Measurements from ENCODE around the gene CCDC12. TPM values are rescaled to one million over a fixed set of nuclear protein-coding genes. Genes with fewer than 3 reads are reported as not detected.
"Not testable (repeated sequence)": the region's sequence is repeated elsewhere in the genome, so short reads cannot be mapped to it uniquely, and the experiment has no call there.

The CCDC12 gene
- total RNA-seq, 4 donors from 2014 or later, result 43.2 to 60.6 (median 51.8) TPM

DNA sequence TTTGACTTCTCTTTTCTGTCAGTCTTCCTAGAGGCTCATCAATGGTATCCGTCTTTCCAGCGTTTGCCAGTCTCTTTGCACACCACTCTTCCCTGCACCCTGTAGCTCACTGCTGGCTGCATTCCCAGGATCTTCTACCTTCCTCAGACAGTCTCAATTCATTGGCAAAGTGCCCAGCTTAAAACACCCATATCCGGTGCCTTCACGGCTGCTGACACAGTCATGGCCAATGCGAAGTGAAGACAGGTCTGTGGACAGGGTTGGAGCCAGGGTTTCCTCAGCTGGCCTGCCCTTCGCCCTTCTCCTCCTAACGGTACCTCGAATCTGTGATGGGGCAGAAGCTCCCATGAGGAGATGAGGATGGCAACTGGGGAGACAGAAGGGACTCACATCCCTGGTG, 62.9 kb downstream of the CCDC12 start:
- WGBS, 2 donors, result 25 to 32% methylated on average over 8 of the region's 8 CpGs
- Histone ChIP-seq H3K36me3 (peaks cover 4 to 6% of the 10 kb centered on the region in 2 donors), H3K27me3 (no peaks in the 10 kb centered on the region)

GRCh38 chr3:46912986-46913385, 63.6 kb downstream of the CCDC12 start:
- 79 to 97% methylated on average over 3 of the region's 3 CpGs for WGBS, 2 donors
- peaks cover 4 to 6% of the 10 kb centered on the region in 2 donors for H3K36me3 ChIP-seq
- peaks cover 12 to 30% of the 10 kb centered on the region in 2 donors for H3K4me1 ChIP-seq
- no peak overlapping the region for H3K27ac ChIP-seq
- intact Hi-C loops (cut with DNase I), result no loop called here
- H3K4me3 ChIP-seq (replicated peaks in 1 of 3), result no peak overlapping the region
- H3K9me3 ChIP-seq, result no peaks in the 10 kb centered on the region
- no peak for DNase-seq
- TF ChIP-seq CTCF (IDR thresholded peaks at IDR 0.05) (no peak), POLR2A (IDR thresholded peaks at IDR 0.05) (no peak)
- no peaks in the 10 kb centered on the region for H3K27me3 ChIP-seq

More for the DNA sequence above, 62.9 kb downstream of the CCDC12 start:
- TF ChIP-seq POLR2A (IDR thresholded peaks at IDR 0.05), result no peak
- no peak for TF ChIP-seq CTCF (IDR thresholded peaks at IDR 0.05)
- H3K27ac ChIP-seq, result peak overlapping the region in 1 of 3 donors; percentile 39
- intact Hi-C loops (cut with DNase I), result no loop called here
- no peaks in the 10 kb centered on the region for H3K9me3 ChIP-seq
- no peak overlapping the region for H3K4me3 ChIP-seq (replicated peaks in 1 of 3)
- peaks cover 7 to 24% of the 10 kb centered on the region in 2 donors for H3K4me1 ChIP-seq
- DNase-seq, result peak; percentile 84 to 86

GRCh38 chr3:46910914-46911313, 65.6 kb downstream of the CCDC12 start:
- H3K4me3 ChIP-seq (replicated peaks in 1 of 3); H3K9me3 ChIP-seq; H3K36me3 ChIP-seq; H3K27me3 ChIP-seq; intact Hi-C loops (cut with DNase I); H3K27ac ChIP-seq: not testable (repeated sequence)
- 91 to 95% methylated on average over 10 of the region's 10 CpGs for WGBS, 2 donors
- DNase-seq, result peak in 1 of 2 donors; percentile 1
- peaks cover 12 to 32% of the 10 kb centered on the region in 2 donors for H3K4me1 ChIP-seq

- Histone ChIP-seq H3K27me3 (no peaks in the 10 kb centered on the region), H3K4me3 (replicated peaks in 1 of 3) (no peak overlapping the region), H3K9me3 (no peaks in the 10 kb centered on the region), H3K4me1 (peaks cover 12 to 32% of the 10 kb centered on the region in 2 donors), H3K27ac (no peak overlapping the region), H3K36me3 (no peaks in the 10 kb centered on the region)
- 90% methylated on average over 5 to 6 of the region's 6 CpGs for WGBS, 2 donors
- intact Hi-C loops (cut with DNase I), result no loop called here
- peak in 1 of 2 donors; percentile 3 for DNase-seq
- TF ChIP-seq CTCF (IDR thresholded peaks at IDR 0.05) (no peak), POLR2A (IDR thresholded peaks at IDR 0.05) (no peak)
Observed at GRCh38 chr3:46910166-46910760, 66.3 kb downstream of the CCDC12 start.

DNA sequence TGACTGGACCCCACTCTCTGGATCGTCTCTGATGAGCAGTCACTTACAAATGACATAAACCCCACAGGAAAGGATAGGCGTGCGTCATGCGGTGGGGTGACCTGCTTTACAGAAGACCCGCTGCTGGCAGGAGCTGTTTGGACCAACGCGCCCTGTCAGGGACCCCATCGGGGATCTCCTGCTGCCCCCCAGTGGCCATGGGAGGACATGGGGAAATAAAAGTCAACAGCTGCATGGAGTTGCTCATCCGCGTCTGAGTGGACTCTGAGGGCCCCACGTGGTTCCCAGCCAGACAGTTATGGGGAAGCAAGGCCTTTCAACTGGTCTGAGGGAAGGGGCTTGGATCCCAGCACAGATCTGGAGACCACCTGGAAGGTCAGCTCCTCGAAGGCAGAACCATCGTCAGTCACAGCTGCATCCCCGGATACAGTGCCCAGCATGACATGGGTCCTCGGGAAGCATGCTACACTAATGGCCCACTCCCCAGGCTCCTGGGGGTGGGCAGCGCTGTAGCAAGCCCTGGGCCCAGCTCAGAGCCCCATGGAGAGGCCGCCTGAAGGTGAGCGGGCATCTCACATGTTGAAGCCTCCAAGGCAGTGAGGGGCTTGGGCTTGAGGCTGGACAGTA, 66.9 kb downstream of the CCDC12 start:
- Histone ChIP-seq H3K36me3 (no peaks in the 10 kb centered on the region), H3K4me1 (peaks cover 12 to 32% of the 10 kb centered on the region in 2 donors), H3K27ac (no peak overlapping the region), H3K27me3 (no peaks in the 10 kb centered on the region), H3K9me3 (no peaks in the 10 kb centered on the region), H3K4me3 (replicated peaks in 1 of 3) (no peak overlapping the region)
- TF ChIP-seq POLR2A (IDR thresholded peaks at IDR 0.05) (no peak), CTCF (IDR thresholded peaks at IDR 0.05) (peak; percentile 82 to 97 (median 94))
- 12 to 27% methylated on average over 5 to 9 of the region's 18 CpGs for WGBS, 2 donors
- DNase-seq, result peak; percentile 94 to 96
- intact Hi-C loops (cut with DNase I), result loop anchor here (5.0 kb wide), 2 partner anchors 42 to 202 kb away; no protein-coding TSS in a partner anchor

All from thyroid gland (tissue), 4 donors.